GM12873 (cell line): ENCODE measurements around the gene TIGD6.

Experiments
- TF ChIP-seq, protein P1 (sequence below): IDR thresholded peaks from 2 replicates; pipeline ENCODE4 v1.5.1; 2012; ENCODE audit warnings: low read depth, mild to moderate bottlenecking, moderate library complexity, low read length, control low read depth; ENCODE audit not compliant: insufficient read depth; ENCODE audit errors: missing control alignments

Gene TIGD6

GRCh38 chr5:149990518-149991376 is 9.7 kb downstream of the TIGD6 start:
- TF ChIP-seq, protein P1, sequence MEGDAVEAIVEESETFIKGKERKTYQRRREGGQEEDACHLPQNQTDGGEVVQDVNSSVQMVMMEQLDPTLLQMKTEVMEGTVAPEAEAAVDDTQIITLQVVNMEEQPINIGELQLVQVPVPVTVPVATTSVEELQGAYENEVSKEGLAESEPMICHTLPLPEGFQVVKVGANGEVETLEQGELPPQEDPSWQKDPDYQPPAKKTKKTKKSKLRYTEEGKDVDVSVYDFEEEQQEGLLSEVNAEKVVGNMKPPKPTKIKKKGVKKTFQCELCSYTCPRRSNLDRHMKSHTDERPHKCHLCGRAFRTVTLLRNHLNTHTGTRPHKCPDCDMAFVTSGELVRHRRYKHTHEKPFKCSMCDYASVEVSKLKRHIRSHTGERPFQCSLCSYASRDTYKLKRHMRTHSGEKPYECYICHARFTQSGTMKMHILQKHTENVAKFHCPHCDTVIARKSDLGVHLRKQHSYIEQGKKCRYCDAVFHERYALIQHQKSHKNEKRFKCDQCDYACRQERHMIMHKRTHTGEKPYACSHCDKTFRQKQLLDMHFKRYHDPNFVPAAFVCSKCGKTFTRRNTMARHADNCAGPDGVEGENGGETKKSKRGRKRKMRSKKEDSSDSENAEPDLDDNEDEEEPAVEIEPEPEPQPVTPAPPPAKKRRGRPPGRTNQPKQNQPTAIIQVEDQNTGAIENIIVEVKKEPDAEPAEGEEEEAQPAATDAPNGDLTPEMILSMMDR = peak; percentile 87

GRCh38 chr5:149988126-149988525 is 12.3 kb downstream of the TIGD6 start:
- TF ChIP-seq, protein P1 = no peak

DNA sequence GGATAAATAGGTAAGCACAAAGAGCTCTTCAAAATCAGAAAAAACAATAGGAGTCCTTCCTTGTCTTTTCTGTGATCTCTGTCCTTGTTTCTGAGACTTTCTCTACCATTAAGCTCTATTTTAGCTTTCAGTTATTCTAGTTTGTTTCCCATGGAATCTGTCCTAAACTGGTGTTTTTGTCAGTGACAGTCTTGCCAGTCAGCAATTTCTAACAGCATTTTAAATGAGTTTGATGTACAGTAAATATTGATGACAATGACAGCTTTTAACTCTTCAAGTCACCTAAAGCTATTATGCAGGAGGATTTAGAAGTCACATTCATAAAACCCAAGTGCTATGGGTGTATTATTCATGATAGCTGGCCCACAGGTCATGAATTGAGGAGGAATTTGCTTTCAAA is 17.9 kb downstream of the TIGD6 start:
- TF ChIP-seq, protein P1 = no peak

DNA sequence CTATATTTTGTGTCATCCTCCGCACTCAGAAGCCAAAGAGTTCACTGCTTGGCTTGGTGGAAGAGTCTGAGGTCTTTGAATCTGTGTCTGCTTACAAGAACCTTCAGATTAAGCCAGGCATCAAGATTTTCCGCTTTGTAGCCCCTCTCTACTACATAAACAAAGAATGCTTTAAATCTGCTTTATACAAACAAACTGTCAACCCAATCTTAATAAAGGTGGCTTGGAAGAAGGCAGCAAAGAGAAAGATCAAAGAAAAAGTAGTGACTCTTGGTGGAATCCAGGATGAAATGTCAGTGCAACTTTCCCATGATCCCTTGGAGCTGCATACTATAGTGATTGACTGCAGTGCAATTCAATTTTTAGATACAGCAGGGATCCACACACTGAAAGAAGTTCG is 19.2 kb downstream of the TIGD6 start:
- TF ChIP-seq, protein P1 = no peak

DNA sequence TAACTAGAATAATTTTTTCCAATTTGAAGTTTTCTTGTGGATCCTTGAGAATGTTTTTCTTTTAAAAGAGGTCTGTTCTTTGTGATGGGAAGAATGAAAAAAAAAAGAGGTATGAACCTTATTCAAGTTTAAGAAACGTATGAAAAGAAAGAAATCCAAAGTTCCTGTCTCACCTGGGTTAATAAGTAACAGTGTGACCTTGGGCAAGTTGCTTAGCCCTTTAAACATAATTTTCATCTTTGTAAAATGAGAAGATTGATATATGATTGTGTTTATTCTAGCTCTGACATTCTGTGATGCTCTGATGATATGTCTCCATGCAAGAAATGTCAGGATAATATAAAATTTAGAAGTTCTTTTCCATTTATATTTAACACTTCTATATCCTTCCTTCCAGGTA is 20.6 kb downstream of the TIGD6 start:
- TF ChIP-seq, protein P1 = no peak

- TF ChIP-seq, protein P1 = no peak
Measured at GRCh38 chr5:149975409-149975808, 25.0 kb downstream of the TIGD6 start.

GRCh38 chr5:149969181-149969930 is 31.1 kb downstream of the TIGD6 start:
- TF ChIP-seq, protein P1 = no peak
